Panc1 (cell line): ENCODE data around the gene ZP4. TPM values are rescaled to one million over a fixed set of nuclear protein-coding genes. Genes with fewer than 3 reads are reported as not detected.

Experiments used
- ATAC-seq: fragments of 200-7000 bp; cut with Tn5 transposase; 2 replicates; pipeline ENCODE4 v1.9.1; 2020; ENCODE audit warnings: mild to moderate bottlenecking, moderate library complexity
- BruUV-seq: library from RNA; stranded (reverse); fragments of 400-500 nt; replicated peaks from 2 replicates; lab custom pipeline; 2021; lab: Mats Ljungman, UMichigan
- CTCF ChIA-PET: fragments of 300-600 bp; sonication (Branson Sonifier 250); formaldehyde crosslinking; loops from one replicate; lab custom pipeline; 2022; ENCODE audit warnings: antibody characterized with exemption; lab: Charles Lee
- POLR2A ChIA-PET: fragments of 300-600 bp; sonication (Branson Sonifier 250); formaldehyde crosslinking; loops from one replicate; lab custom pipeline; 2022; ENCODE audit warnings: antibody characterized with exemption; lab: Charles Lee
- DNase-seq: peaks from one replicate; pipeline ENCODE4 v3.0.0-alpha.2; 2010; ENCODE audit warnings: low read depth, low spot score
- H3K27ac ChIP-seq: 2 replicates; pipeline ENCODE4 v1.5.1; 2011; ENCODE audit warnings: mild to moderate bottlenecking, low read length, inconsistent platforms
- H3K27me3 ChIP-seq: fragments of 200-500 bp; sonication (Bioruptor generic); 2 replicates; pipeline ENCODE4 v1.6.0; 2014; ENCODE audit warnings: low read length, inconsistent platforms; ENCODE audit not compliant: control insufficient read depth, insufficient read depth
- H3K36me3 ChIP-seq: fragments of 200-500 bp; sonication (Bioruptor generic); 2 replicates; pipeline ENCODE4 v1.5.1; 2014; ENCODE audit warnings: inconsistent platforms, mild to moderate bottlenecking, low read length, moderate library complexity; ENCODE audit not compliant: control insufficient read depth, insufficient read depth
- H3K4me1 ChIP-seq: 2 replicates; pipeline ENCODE4 v1.5.1; 2011; ENCODE audit warnings: inconsistent platforms, mild to moderate bottlenecking, low read length, moderate library complexity; ENCODE audit not compliant: control insufficient read depth, insufficient read depth
- H3K4me3 ChIP-seq, 2 experiments: 2 replicates each; pipeline ENCODE4 v1.5.1; 2011 to 2012; ENCODE audit warnings: low read depth in 2 of 2, low read length in 2 of 2, mild to moderate bottlenecking in 2 of 2, inconsistent platforms in 1 of 2, moderate library complexity in 1 of 2
- H3K9me3 ChIP-seq: fragments of 200-500 bp; sonication (Bioruptor generic); 2 replicates; pipeline ENCODE4 v1.5.1; 2014; ENCODE audit warnings: low read depth, mild to moderate bottlenecking, inconsistent platforms, low read length, moderate library complexity; ENCODE audit not compliant: control insufficient read depth, insufficient read depth
- POLR2AphosphoS5 ChIP-seq: IDR thresholded peaks from 2 replicates; pipeline ENCODE4 v1.6.1; 2012; ENCODE audit warnings: mild to moderate bottlenecking, low read depth, low read length, moderate library complexity
- SIN3A ChIP-seq: IDR thresholded peaks from 2 replicates; pipeline ENCODE4 v1.6.1; 2012; ENCODE audit warnings: low read depth, mild to moderate bottlenecking, low read length, moderate library complexity, borderline replicate concordance; ENCODE audit not compliant: insufficient read depth
- TCF7L2 ChIP-seq: IDR thresholded peaks from 2 replicates; pipeline ENCODE4 v1.6.1; 2011; ENCODE audit warnings: mild to moderate bottlenecking, low read depth, low read length, inconsistent platforms
- in situ Hi-C: cut with HindIII; loops from 2 replicates; pipeline ENCODE4 v1.10.0; 2016; ENCODE audit warnings: low sequenced_read_pairs, low pct_unique_long_range_greater_than_20kb
- intact Hi-C: fragments of 100-400 bp; cut with micrococcal nuclease; formaldehyde crosslinking; loops from one replicate; pipeline ENCODE4 v1.10.0; 2022; ENCODE audit not compliant: unreplicated experiment
- total RNA-seq: library from RNA; stranded (reverse); gene quantifications from one replicate; pipeline ENCODE4 v1.2.1, GENCODE V29; 2021; ENCODE audit not compliant: unreplicated experiment
- TF ChIP-seq, protein P1 (sequence below): fragments of 450-650 bp; IDR thresholded peaks from 2 replicates; pipeline ENCODE4 v1.5.1; 2017; ENCODE audit warnings: mild to moderate bottlenecking
- TF ChIP-seq, protein P2 (sequence below), 2 experiments: IDR thresholded peaks; 2 replicates each; pipeline ENCODE4 v1.6.1; 2011 to 2012; ENCODE audit warnings: low read depth in 2 of 2, control low read depth in 1 of 2, low read length in 1 of 2, mild to moderate bottlenecking in 1 of 2, moderate library complexity in 1 of 2; ENCODE audit not compliant: insufficient read depth in 1 of 2

The ZP4 gene
- total RNA-seq, 1 experiment from 2014 or later, result not detected

DNA sequence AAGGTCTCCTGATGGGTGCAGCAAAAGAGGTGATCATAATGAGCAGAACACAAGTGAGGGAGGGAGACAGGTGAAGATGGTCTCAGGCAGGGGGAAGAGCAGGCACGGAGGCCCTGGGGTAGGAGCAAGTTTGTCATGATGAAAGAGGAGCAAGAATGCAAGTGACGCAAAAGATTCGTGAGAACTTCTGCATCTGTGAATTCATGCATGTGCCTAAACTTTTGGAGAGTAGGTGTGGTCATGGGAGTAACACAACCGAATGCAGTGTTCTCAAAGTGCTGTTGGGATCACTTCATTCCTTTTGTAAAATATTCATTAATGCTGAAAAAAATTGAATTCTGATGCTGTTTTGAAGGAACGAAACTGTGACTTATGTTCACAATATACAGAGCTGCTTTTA is 47.3 kb upstream of the ZP4 start:
- intact Hi-C loops, result no loop called here

DNA sequence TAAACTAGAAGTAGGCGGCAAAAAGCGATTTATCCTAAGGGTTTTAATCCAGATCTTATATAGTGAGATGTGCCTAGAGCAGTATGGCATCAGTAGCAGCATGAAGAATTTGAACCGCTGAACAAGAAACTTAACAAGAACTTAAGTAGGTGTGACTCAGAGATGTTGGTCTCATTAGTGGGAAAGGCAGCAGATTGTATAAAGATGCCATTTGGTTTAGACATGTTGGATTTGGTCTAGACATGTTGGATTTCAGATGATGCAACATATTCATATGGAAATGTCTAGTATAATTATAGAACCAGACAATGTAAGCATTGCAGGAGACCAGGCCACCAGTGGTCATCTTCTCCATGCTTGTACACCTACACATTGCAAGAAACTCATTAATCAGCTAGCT is 42.1 kb upstream of the ZP4 start:
- H3K9me3 ChIP-seq, result no peaks in the 10 kb centered on the region
- no peak overlapping the region for H3K27ac ChIP-seq
- no peak for DNase-seq
- ChIA-PET CTCF (no interaction called here), POLR2A (no interaction called here)
- H3K36me3 ChIP-seq, result no peaks in the 10 kb centered on the region
- H3K4me3 ChIP-seq, result no peak overlapping the region
- no peaks in the 10 kb centered on the region for H3K4me1 ChIP-seq
- no peaks in the 10 kb centered on the region for H3K27me3 ChIP-seq
- no peak for ATAC-seq
- intact Hi-C loops, result no loop called here
- BruUV-seq, result no TSS peak
- TF ChIP-seq POLR2AphosphoS5 (no peak), TCF7L2 (no peak), SIN3A (no peak)
- TF ChIP-seq, protein P1, sequence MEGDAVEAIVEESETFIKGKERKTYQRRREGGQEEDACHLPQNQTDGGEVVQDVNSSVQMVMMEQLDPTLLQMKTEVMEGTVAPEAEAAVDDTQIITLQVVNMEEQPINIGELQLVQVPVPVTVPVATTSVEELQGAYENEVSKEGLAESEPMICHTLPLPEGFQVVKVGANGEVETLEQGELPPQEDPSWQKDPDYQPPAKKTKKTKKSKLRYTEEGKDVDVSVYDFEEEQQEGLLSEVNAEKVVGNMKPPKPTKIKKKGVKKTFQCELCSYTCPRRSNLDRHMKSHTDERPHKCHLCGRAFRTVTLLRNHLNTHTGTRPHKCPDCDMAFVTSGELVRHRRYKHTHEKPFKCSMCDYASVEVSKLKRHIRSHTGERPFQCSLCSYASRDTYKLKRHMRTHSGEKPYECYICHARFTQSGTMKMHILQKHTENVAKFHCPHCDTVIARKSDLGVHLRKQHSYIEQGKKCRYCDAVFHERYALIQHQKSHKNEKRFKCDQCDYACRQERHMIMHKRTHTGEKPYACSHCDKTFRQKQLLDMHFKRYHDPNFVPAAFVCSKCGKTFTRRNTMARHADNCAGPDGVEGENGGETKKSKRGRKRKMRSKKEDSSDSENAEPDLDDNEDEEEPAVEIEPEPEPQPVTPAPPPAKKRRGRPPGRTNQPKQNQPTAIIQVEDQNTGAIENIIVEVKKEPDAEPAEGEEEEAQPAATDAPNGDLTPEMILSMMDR, result no peak
- TF ChIP-seq, protein P2, sequence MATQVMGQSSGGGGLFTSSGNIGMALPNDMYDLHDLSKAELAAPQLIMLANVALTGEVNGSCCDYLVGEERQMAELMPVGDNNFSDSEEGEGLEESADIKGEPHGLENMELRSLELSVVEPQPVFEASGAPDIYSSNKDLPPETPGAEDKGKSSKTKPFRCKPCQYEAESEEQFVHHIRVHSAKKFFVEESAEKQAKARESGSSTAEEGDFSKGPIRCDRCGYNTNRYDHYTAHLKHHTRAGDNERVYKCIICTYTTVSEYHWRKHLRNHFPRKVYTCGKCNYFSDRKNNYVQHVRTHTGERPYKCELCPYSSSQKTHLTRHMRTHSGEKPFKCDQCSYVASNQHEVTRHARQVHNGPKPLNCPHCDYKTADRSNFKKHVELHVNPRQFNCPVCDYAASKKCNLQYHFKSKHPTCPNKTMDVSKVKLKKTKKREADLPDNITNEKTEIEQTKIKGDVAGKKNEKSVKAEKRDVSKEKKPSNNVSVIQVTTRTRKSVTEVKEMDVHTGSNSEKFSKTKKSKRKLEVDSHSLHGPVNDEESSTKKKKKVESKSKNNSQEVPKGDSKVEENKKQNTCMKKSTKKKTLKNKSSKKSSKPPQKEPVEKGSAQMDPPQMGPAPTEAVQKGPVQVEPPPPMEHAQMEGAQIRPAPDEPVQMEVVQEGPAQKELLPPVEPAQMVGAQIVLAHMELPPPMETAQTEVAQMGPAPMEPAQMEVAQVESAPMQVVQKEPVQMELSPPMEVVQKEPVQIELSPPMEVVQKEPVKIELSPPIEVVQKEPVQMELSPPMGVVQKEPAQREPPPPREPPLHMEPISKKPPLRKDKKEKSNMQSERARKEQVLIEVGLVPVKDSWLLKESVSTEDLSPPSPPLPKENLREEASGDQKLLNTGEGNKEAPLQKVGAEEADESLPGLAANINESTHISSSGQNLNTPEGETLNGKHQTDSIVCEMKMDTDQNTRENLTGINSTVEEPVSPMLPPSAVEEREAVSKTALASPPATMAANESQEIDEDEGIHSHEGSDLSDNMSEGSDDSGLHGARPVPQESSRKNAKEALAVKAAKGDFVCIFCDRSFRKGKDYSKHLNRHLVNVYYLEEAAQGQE (IDR thresholded peaks at IDR 0.05; ENCODE audit: insufficient read depth in 1 of 2, low read depth in 2 of 2, low read length in 1 of 2), result no peak
- in situ Hi-C loops, result no loop called here

More for the DNA sequence above, 47.3 kb upstream of the ZP4 start:
- no peaks in the 10 kb centered on the region for H3K36me3 ChIP-seq
- no TSS peak for BruUV-seq
- no peak for DNase-seq
- H3K27ac ChIP-seq, result no peak overlapping the region
- H3K9me3 ChIP-seq, result no peaks in the 10 kb centered on the region
- no peaks in the 10 kb centered on the region for H3K4me1 ChIP-seq
- ATAC-seq, result no peak
- no peak overlapping the region for H3K4me3 ChIP-seq
- CTCF ChIA-PET, result no interaction called here
- no peaks in the 10 kb centered on the region for H3K27me3 ChIP-seq
- POLR2A ChIA-PET, result no interaction called here
- TF ChIP-seq TCF7L2 (no peak), POLR2AphosphoS5 (no peak), SIN3A (no peak)
- TF ChIP-seq, protein P2 (IDR thresholded peaks at IDR 0.05; ENCODE audit: insufficient read depth in 1 of 2, low read depth in 2 of 2, low read length in 1 of 2), result no peak
- TF ChIP-seq, protein P1, result no peak
- in situ Hi-C loops, result no loop called here
